HG02885 (cell line): ENCODE results near the gene PRG3.
"Not testable (repeated sequence)": the region's sequence is repeated elsewhere in the genome, so short reads cannot be mapped to it uniquely, and the experiment has no call there.

Source experiments
- ATAC-seq: cut with Tn5 transposase; IDR thresholded peaks from one replicate; pipeline ENCODE4 v1.9.1; 2021; ENCODE audit warnings: mild to moderate bottlenecking; ENCODE audit not compliant: unreplicated experiment, poor library complexity

PRG3 gene

DNA sequence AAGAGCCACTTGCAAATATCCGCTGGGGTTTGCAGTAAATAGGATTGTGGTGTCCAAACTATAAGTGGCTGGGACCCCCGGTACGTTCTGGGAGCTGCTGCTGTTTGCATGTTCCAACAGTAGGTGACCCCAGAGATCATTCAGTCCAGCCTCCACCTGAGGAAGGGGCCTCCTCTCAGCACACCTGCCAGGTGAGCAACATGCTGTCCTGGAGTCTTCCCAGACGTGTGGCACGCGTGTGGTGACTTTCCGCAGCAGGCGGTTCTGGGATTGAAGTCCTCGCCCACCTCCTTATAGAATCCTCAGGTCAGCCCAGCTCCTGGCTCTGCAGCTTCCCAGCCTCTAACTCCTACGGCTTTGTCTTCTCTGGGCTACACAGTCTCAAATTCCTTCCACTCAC, 36.1 kb downstream of the PRG3 start:
- no peak for ATAC-seq

GRCh38 chr11:57343825-57344224, 37.1 kb downstream of the PRG3 start:
- ATAC-seq: no peak

DNA sequence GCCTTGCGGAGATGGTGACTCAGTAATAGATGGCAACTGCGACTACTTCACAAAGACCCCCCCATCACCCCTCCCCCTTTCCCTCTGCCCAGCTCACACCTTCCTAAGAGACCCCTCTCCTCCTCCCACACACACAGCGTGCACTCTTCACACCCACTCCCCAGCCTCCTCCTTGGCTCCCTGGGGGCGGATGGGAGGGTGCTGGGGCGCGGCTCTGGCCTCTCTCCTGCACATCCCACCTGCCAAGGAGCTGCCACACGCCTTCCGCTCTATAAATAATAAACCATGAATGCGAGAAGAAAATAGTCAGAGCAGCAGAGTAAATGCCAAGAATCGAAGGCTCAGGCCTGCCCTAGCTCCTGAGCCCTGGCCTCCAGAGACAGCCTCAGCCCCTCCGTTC, 38.2 kb downstream of the PRG3 start:
- ATAC-seq: no peak

GRCh38 chr11:57341250-57341808, 39.6 kb downstream of the PRG3 start:
- ATAC-seq: no peak

GRCh38 chr11:57340039-57340615, 40.8 kb downstream of the PRG3 start:
- no peak for ATAC-seq

DNA sequence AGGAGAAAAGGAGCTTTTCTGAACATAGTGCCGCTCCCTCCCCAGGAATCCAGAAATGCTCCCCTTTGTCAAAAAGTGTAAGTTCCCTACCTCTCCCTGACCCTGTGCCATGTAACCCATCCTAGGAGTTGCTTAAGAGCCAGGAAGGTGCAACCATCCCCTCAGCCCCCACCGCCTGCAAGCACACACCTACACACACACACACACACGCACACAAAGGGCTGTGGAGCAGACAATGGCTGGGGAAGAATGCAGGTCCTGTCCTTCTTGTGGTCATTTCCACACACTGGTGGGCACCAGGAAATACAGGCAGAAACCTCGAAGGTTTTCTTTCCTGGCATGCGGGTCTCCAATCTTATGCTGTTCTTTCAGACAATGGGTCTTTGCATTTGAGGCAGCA, 41.6 kb downstream of the PRG3 start:
- ATAC-seq: no peak

GRCh38 chr11:57338142-57338541, 42.8 kb downstream of the PRG3 start, which contains the start of gene P2RX3:
Gene P2RX3 (plus strand): TSS chr11:57338352. CDS start chr11:57338551, 199 bp downstream.
- ATAC-seq: no peak

DNA sequence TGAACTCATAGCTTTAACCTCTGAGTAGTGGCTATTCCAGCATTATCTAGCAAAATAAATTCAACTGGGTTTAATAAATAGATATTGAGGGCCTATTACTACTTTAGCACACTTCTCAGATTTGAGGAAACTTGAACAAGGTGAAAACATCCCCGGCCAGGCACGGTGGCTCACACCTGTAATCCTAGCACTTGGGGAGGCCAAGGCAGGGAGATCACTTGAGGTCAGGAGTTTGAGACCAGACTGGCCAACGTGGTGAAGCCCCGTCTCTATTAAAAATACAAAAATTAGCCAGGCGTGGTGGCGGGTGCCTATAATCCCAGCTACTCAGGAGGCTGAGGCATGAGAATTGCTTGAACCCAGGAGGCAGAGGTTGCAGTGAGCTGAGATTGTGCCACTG, 44.1 kb downstream of the PRG3 start:
- not testable (repeated sequence) for ATAC-seq

DNA sequence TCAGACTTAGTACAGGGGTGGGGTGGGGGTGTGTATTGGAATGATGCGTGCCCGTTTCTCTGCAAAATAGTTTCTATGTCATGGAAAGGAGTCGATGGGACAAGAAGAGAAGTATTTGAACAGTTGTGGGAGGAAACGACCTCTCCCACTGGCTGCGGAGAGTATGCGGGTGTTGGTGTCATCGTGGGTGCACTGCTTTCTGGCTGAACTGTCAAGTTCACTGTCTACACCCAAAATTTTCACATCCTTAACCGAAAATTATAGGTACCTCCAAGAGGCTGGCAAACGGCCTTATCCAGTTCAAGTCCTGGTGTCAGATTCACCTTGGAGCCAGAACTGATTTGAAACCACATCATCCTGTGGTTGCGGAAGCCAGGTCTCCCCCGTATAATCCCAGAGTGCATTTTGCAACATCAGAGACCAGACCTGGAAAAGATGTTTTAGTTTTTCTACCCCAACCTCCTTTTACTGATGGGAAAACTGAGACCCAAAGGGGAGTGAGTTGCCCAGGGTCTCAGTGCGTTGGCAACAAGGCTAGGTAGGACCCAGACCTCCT, 44.8 kb downstream of the PRG3 start:
- no peak for ATAC-seq

DNA sequence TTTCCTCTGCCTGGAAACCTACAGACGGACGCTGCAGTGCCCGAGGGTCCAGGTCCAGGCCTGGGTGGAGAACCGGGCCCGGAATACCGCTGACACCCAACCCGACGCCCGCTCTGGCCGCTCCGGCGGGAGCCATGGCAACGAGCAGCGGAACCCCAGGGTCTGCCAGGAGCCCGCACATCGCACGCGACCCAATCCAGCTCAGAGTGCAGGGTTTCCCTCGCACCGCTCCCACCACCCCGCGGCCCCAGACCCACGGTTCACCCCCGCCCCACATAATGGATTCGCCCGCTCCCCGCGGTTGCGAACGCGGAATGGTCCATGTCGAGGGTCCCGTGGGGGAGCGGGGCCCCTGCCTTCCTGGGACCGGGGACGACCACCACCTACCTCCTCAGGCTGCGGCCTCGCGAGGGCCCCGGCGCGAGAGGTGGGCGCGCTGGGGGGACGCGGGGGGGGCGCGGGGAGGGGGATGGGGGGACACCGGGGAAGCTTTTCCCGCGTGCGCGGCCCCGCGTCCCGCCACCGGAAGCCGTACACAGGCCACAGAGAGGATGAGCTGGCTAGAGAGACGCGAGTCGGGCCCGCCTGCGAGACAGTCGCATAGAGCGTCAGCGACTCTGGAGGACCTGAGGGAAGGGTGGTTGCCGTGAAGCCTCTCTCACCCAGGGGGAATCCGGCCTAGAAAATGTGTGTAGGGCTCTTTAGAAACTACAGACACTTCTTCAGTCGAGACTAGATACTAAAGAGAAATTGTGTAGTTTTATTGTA, 45.4 kb downstream of the PRG3 start, which contains the start of gene SSRP1:
TSS of gene SSRP1 (minus strand) at position 550 of the 768 bp plus-strand sequence. CDS start 771 bp downstream, outside the sequence.
- peak; percentile 99 for ATAC-seq

DNA sequence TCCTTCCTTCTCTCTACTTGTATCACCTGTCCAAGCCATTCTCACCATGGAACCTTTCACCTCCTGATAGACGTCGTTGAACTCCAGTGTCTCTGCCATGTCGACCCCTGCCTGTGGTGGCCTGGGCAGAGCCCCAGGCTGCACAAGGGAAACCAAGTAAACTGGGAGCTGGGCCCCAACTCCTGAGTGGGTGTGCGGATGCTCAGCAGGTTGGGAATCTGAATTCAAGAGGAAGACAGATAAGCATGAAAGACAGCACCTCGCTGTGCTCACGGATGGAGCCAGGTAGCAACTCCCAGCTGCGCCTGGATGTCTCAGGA, 46.0 kb downstream of the PRG3 start:
- ATAC-seq: peak; percentile 7

DNA sequence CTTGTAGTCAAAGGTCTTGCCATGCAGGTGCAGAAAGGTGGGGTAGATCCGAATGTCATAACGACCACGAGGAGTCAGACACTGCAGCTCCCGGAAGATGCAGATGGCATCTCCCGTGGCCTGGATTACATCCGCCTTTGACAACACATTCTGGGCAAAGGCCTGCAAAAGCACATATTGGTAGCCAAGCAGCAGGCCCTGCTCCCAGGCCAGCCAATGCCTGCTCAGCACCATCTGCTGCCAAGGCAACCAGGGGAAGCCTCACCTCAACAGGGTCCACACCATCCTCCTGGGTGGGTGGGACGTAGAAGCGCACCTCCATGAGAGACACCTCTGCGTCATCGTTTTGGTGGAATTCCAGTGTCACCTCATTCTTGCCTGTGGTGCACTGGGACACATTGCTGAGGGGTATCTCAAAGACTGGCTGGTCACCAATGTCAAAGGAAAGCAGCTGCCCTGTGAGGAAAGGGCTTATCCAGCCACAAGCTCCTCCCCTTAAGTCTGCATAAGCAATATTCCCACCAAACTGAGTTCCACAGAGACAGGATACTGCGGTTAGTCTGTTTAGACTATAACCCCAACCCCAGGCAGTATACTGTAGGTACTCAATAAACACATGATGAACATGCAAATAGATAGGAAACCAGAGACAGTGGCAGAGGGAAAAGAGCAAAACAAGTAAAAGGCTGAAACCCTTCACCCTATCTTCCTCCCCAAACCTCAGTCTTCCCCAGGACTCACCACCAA, 48.1 kb downstream of the PRG3 start:
- ATAC-seq: no peak

DNA sequence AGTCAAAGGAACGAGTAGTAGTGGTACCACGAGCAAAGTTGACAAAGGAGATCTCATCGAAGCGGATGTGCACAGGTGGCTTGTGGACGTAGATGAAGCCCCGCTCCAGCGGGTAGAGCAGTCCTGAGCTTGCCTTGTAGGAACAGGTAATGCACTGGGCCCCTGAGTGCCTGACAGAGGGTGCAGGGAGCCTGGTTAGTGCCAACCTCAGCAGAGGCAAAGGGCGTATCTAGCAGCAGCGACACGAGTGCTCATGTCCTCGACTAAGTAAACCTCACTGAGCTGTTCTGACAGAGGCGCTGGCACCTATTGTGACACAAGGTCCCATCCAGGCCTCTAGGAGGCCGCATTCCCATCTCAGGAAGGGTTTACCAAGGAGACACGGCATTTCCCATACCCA, 49.2 kb downstream of the PRG3 start:
- ATAC-seq: no peak

- ATAC-seq: no peak
Observed at GRCh38 chr11:57330029-57330428, 50.9 kb downstream of the PRG3 start.

- ATAC-seq: no peak
Observed at GRCh38 chr11:57327721-57328120, 53.2 kb downstream of the PRG3 start.
